DMS153 treated with DMSO at 0.1 percent for 48 hours (cell line): Measurements from ENCODE around the gene RNF223.
"Not testable (repeated sequence)": the region's sequence is repeated elsewhere in the genome, so short reads cannot be mapped to it uniquely, and the experiment has no call there.

Source experiments
- DNase-seq: peaks from one replicate; lab custom pipeline; 2025; ENCODE audit not compliant: unreplicated experiment; lab: John Stamatoyannopoulos, UW

RNF223 gene

GRCh38 chr1:1088029-1088800 lies 14.1 kb upstream of the RNF223 start:
- no peak for DNase-seq

DNA sequence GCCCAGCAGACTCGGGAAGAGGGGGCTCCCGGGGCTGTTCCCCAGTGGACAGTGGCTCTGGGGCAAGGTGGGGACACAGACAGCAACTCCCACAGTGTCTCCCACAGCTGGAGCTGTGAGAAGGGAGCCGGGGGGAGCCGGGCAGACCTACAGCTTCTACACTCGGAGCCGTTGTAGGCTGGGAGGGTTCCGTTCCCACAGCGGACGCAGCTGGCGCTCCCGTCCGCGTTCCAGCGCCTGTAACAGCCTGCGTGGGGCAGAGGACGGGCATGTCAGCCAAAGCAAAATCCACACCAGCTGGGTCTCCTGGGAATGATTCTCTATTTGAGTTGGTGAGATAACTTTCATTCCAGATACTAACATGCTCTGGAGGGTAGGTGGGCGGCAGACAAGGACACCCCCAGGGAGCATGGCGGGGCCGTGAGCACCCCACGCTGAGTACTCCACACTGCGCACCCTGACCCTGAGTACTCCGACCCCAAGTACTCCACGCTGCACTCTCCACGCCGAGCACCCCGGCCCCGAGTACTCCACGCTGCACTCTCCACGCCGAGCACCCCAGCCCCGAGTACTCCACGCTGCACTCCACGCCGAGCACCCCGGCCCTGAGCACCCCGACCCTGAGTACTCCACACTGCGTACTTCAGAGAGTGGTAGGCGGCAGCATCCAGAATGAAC lies 13.4 kb upstream of the RNF223 start:
- no peak for DNase-seq

GRCh38 chr1:1086911-1087341 lies 12.8 kb upstream of the RNF223 start:
- DNase-seq: no peak

- DNase-seq: no peak
Observed at GRCh38 chr1:1085911-1086841, 12.1 kb upstream of the RNF223 start.

- DNase-seq: no peak
Observed at GRCh38 chr1:1085171-1085841, 11.2 kb upstream of the RNF223 start.

DNA sequence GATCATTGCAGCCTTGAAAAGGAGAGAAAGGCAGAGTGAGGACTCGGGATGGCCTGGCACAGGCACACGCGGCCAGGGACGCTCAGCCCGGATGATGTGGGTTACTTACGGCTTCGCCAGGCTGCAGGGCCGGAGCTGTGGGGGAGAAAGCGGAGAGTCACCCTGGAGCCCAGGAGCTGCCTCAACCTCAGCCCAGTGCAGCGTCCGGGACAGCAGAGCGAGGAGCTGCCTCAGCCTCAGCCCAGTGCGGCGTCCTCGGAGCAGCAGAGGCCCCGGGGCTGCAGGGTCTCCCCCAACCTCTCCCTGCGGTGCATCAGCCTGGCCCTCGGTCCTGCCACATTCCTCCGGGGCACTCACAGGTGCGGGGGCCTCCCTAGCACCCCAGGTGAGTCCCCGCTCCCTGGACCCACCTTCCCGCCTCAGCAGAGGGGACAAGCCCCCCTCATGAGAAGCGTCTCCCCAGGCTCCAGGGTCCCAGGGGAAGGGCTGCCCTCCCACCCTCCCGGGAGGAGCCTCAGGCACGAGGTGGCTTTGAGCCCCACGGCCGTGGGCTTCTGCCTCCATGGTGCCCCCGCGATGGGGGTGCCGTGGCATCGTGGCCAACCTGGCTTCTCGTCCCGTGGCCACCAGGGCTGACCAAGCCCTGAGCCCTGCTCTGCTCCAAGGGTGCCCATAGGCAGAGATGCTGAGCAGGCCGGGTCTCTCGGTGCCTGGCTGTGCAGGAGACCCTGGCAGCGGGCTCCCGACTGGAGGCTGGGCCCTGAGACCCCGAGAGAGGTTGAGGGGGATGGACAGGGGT lies 10.5 kb upstream of the RNF223 start:
- no peak for DNase-seq

DNA sequence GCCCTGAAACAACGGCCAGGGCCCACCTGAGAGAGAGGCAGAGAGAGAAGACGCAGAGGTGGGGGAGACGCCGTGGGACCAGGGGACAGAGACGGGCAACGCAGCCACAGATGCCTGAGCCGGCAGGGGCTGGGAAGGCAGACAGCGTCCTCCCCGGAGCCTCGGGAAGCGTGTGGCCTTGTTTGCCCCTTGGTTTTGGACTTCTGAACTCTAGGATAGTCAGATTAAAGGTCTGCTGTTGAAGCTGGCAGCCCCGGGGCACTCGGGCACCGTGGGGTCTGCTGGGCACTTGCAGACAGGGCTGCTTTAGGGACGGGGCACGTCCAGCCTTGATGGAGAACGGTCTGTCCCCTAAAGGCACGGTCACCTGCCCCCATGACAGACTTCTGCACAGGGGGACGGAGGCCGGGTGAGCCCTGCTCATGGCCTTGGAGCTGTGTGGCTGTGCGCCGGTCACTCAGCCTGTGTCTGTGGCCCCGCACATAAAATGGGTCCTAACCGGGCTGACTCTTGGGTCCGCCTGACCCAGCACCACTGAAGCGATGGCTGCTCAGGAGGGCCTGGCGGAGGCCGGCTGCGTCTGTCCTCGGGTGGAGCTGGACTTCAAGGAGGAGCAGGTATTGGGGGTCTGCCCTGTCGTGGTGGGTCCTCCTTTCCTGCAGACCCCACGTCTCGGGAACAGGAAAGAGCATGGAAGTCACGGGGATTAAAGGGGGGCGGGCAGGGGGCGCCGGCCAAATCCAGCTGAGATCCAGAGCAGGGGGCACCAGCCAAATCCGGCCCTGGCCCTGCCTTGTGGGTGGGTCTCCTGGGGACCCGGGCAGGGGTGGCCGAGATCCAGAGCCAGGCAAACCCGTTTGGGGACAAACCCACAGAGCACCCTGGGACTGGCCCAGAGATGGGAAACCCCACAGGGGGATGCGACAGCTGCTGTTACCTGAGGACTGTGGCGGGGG lies 9.6 kb upstream of the RNF223 start:
- no peak for DNase-seq

- DNase-seq: no peak
Observed at GRCh38 chr1:1082776-1083415, 8.8 kb upstream of the RNF223 start.

GRCh38 chr1:1082239-1082775 lies 8.2 kb upstream of the RNF223 start:
- no peak for DNase-seq

DNA sequence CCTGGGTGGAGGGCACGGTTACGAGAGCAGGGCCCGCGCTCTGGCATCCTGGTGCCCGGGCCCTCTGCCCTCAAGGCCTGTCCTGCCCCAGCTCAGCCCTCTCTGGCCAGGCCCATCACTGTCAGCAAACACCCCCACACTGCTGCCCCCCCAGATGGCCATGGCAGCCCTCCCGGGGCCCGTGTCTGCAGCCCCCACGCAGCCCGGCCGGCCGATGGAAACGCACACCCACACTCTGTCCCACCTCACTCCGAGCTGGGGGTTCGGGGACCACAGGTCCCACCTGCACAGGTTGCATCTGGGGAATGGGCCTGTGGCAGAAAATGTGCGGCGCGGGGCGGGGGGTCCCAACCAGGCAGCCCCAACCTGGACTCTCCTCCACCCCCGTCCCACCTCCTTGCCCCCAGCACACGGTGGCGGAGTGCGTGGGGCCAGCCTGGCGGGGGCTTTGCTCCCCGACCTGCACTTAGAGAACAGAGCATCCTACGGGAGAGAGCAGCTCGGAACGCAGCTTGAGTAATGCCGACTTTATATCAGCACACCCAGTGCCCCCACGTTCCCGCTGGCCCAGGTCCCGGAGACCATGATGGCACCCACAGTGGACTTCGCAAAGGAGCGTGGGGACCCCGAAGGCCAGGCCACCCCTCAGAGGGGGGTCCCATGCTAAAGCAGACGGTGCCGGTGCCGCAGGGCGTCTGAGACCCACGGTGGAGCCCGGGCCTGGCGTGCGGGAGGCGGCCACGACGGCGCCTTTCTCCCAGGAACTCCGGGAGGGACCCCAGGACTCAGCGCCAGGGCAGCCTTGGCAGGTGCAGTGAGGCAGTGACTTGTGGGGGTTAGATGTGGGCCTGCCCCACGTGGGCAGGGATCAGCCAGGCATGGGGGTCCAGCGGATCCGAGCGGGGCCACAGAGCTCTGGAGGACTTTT lies 7.5 kb upstream of the RNF223 start:
- no peak for DNase-seq

- no peak for DNase-seq
Observed at GRCh38 chr1:1080951-1081310, 6.8 kb upstream of the RNF223 start.

- DNase-seq: peak; percentile 52
Observed at GRCh38 chr1:1080122-1080757, 6.1 kb upstream of the RNF223 start.

GRCh38 chr1:1079408-1080121 lies 5.5 kb upstream of the RNF223 start:
- DNase-seq: peak; percentile 53

GRCh38 chr1:1077396-1077795 lies 3.3 kb upstream of the RNF223 start:
- DNase-seq: not testable (repeated sequence)

GRCh38 chr1:1075148-1075935 lies 1.2 kb upstream of the RNF223 start:
- DNase-seq: no peak
